Chondrocyte (in vitro differentiated cells): ENCODE measurements around the gene SRPX. TPM values are rescaled to one million over a fixed set of nuclear protein-coding genes. Genes with fewer than 3 reads are reported as not detected.

Experiments
- DNase-seq: peaks from one replicate; pipeline ENCODE4 v3.0.0; 2021; ENCODE audit warnings: mixed read lengths, low spot score
- H3K27ac Mint-ChIP-seq: one replicate; pipeline ENCODE4 v1.8.0; 2021; ENCODE audit warnings: mild to moderate bottlenecking, moderate library complexity, mixed read lengths; ENCODE audit not compliant: unreplicated experiment
- H3K27me3 Mint-ChIP-seq: 2 replicates; pipeline ENCODE4 v1.8.0; 2021; ENCODE audit warnings: low read depth, mixed read lengths
- H3K36me3 Mint-ChIP-seq: 2 replicates; pipeline ENCODE4 v1.8.0; 2021; ENCODE audit warnings: low read depth, mixed read lengths
- H3K4me1 Mint-ChIP-seq: 2 replicates; pipeline ENCODE4 v1.8.0; 2021; ENCODE audit warnings: low read depth, mild to moderate bottlenecking, mixed read lengths
- H3K4me3 Mint-ChIP-seq: one replicate; pipeline ENCODE4 v1.8.0; 2021; ENCODE audit warnings: mild to moderate bottlenecking, moderate library complexity, mixed read lengths; ENCODE audit not compliant: unreplicated experiment
- H3K9me3 Mint-ChIP-seq: 2 replicates; pipeline ENCODE4 v1.8.0; 2021; ENCODE audit warnings: low read depth, mixed read lengths
- total RNA-seq: library from RNA; stranded (reverse); gene quantifications from 3 replicates; pipeline ENCODE4 v1.2.1, GENCODE V29; 2021
- TF ChIP-seq, protein P1 (sequence below): fragments of 200-600 bp; sonication (generic); IDR thresholded peaks from 2 replicates; pipeline ENCODE4 v1.5.0; 2021; ENCODE audit warnings: antibody characterized with exemption, mild to moderate bottlenecking, moderate library complexity

SRPX gene
- total RNA-seq, 1 donor from 2014 or later, result 35.8 TPM

DNA sequence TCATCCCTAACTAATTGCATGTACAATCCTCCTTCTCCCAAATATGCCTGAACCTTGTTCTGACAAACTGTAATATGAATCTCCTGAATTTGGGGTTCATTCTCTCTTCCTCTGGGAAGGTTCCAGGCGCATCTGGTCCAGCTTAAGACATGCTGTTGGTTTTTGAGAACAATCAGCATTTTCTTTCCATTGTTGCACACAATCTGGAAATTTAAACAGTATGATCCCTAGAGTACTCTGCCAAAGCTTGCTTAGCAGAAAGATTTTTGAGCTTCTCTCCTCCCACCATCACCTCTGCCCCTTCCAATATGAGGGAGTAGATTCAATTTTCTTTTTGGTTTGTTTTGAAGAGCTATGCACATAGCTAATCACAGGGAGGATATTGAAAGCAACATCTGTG is 50.1 kb downstream of the SRPX start:
- TF ChIP-seq, protein P1, sequence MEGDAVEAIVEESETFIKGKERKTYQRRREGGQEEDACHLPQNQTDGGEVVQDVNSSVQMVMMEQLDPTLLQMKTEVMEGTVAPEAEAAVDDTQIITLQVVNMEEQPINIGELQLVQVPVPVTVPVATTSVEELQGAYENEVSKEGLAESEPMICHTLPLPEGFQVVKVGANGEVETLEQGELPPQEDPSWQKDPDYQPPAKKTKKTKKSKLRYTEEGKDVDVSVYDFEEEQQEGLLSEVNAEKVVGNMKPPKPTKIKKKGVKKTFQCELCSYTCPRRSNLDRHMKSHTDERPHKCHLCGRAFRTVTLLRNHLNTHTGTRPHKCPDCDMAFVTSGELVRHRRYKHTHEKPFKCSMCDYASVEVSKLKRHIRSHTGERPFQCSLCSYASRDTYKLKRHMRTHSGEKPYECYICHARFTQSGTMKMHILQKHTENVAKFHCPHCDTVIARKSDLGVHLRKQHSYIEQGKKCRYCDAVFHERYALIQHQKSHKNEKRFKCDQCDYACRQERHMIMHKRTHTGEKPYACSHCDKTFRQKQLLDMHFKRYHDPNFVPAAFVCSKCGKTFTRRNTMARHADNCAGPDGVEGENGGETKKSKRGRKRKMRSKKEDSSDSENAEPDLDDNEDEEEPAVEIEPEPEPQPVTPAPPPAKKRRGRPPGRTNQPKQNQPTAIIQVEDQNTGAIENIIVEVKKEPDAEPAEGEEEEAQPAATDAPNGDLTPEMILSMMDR, result no peak
- Mint-ChIP-seq H3K4me1 (no peaks in the 10 kb centered on the region), H3K36me3 (no peaks in the 10 kb centered on the region), H3K27me3 (no peaks in the 10 kb centered on the region), H3K27ac (no peak overlapping the region), H3K9me3 (peaks cover 4% of the 10 kb centered on the region), H3K4me3 (no peak overlapping the region)
- no peak for DNase-seq

DNA sequence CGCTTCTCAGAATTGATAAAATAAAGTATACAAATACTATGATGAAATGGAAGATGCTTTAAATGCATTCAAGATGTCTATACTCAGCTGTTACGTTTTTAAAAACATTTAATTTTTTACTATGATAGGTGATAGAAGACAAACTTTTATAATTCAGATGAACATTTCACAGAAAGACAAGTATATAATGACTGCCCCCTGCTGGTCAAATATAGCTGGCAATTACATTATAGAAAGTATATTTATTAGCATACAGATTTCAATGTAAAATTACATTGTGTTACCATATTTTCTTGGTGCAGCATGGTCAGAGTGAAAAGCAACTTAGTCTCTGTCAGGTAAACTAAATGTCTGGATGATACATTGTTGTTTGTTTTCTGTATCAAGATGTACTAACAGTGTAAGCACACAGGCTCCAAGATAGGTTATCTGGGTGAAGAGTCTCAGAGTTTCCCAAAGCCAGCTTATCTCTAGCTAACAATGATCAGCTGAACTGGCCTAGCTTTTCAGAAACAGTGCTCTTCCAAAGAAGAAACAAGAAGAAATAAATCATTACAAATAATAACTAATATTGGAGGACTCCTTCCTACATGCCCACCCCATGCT is 54.1 kb downstream of the SRPX start:
- H3K36me3 Mint-ChIP-seq, result no peaks in the 10 kb centered on the region
- peaks cover 6% of the 10 kb centered on the region for H3K9me3 Mint-ChIP-seq
- no peak overlapping the region for H3K4me3 Mint-ChIP-seq
- no peaks in the 10 kb centered on the region for H3K27me3 Mint-ChIP-seq
- DNase-seq, result no peak
- H3K27ac Mint-ChIP-seq, result no peak overlapping the region
- H3K4me1 Mint-ChIP-seq, result peaks cover 5% of the 10 kb centered on the region
- TF ChIP-seq, protein P1, result peak; percentile 87

DNA sequence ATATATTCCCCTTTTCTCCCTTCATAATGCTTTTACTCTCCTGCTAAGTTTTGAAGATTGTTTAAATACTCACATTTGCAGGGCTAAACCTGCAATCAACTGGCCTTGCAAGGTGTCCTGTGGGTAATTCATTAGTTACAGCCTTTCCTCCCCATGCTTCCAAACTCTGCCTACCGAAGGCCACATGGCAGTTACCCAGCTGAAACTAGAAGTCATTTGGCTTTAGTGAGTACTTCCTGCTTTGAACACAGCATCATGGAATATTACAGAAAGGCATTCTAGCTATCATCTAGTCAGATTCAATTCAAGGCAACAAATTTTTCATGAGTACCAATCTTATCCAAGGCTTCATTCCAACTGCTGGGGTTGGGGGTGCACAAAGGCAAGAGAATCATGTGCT is 55.6 kb downstream of the SRPX start:
- no peak overlapping the region for H3K27ac Mint-ChIP-seq
- no peak overlapping the region for H3K4me3 Mint-ChIP-seq
- H3K4me1 Mint-ChIP-seq, result peaks cover 5% of the 10 kb centered on the region
- H3K36me3 Mint-ChIP-seq, result no peaks in the 10 kb centered on the region
- H3K9me3 Mint-ChIP-seq, result peaks cover 6% of the 10 kb centered on the region
- no peaks in the 10 kb centered on the region for H3K27me3 Mint-ChIP-seq
- no peak for DNase-seq
- TF ChIP-seq, protein P1, result no peak

DNA sequence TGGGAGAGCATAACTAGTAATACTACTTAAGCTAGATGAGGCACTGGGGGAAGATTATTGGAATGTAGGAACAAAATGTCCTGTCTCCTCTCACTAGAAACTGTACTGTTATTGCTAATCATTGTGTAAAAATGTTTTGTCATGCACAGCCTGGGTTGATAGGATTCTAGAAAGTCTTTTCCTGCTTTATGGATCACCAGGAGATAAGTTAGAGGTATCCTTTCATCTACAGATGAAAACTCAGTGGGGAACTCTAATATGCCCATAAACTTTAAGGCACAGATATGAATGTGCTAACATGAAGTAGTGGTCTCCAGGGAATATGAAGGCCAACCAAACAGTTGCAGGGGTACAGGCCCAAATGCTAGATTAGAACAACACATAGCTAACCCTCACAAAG is 57.5 kb downstream of the SRPX start:
- H3K4me3 Mint-ChIP-seq, result no peak overlapping the region
- H3K27me3 Mint-ChIP-seq, result no peaks in the 10 kb centered on the region
- peaks cover 4% of the 10 kb centered on the region for H3K9me3 Mint-ChIP-seq
- no peaks in the 10 kb centered on the region for H3K36me3 Mint-ChIP-seq
- TF ChIP-seq, protein P1, result no peak
- no peak overlapping the region for H3K27ac Mint-ChIP-seq
- DNase-seq, result no peak
- H3K4me1 Mint-ChIP-seq, result peaks cover 5% of the 10 kb centered on the region

DNA sequence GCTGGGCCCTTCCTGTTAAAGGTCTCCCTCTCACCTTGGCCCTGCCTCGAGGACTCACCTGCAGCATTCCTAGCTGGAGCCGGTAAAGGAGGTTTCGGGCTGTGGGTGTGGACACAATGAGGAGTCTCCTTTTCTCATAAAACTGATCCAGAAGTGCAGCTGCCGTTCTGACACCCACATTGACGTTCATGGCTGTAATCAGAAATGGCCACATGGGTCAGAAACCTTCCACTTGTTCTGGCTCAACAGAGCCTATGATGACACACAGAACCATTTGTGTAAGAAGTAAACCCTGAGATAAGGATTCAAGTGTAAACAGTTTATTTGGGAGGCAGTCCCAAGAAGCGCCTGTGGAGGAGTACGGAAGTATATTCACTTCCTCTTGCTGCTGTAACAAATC is 63.8 kb downstream of the SRPX start:
- peaks cover 2% of the 10 kb centered on the region for H3K9me3 Mint-ChIP-seq
- no peak for DNase-seq

More for the DNA sequence above, 63.8 kb downstream of the SRPX start:
- no peak overlapping the region for H3K4me3 Mint-ChIP-seq
- peaks cover 14% of the 10 kb centered on the region for H3K4me1 Mint-ChIP-seq
- H3K36me3 Mint-ChIP-seq, result peaks cover 2% of the 10 kb centered on the region
- no peak overlapping the region for H3K27ac Mint-ChIP-seq
- TF ChIP-seq, protein P1, result no peak
- H3K27me3 Mint-ChIP-seq, result no peaks in the 10 kb centered on the region
